GM18520 (cell line): ENCODE measurements around the gene P2RX3.

Experiments
- ATAC-seq: cut with Tn5 transposase; IDR thresholded peaks from one replicate; pipeline ENCODE4 v1.9.1; 2021; ENCODE audit not compliant: unreplicated experiment

P2RX3 gene

DNA sequence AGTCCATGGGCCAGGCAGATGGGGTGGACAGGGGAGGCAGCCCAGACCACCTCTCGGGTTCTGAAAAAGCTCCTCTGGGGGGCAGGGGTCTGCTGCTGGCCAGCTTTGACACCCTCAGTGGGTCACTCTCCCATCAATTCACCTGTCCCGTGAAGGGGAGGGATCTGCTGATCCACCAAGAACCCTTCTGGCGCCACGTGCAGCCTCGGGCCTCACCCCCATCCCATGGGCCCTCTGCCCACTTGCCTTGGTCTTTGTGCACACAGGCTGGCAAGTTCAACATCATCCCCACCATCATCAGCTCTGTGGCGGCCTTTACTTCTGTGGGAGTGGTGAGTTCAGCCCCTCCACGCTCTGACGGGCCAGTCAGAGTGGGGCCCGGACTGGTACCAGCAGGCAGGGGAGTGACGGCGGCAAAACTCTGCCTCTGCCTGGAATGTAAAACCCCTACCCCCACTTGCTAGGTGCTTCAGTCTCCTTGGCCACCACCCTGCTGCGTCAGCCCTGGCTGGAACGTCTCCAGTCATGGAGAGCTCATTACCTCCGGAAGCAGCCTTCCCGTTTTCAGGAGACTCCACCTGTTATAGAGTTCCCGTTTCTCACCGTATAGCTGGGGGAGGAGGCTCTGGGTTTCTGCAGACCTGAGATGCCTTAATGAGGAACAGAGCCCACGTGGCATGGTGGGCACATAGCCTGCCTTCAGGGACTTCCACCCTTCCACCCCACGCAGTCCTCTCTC, 30.1 kb downstream of the P2RX3 start:
- no peak for ATAC-seq

DNA sequence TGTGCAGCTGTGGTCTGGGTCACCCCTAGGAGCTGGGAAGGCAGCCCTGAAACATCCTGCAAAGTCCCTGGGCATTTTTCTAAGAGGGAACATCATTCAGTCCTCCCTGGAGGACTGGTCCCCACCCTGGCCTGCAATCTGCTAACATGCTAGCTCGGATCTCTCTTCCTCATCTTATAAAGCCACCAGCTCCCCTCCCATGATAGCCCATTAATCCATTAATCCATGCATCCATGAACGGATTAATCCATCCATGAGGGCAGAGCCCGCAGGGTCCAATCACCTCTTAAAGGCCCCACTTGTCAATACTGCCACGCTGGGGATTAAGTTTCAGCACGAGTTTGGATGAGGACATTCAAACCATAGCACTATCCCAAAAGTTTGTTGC, 30.7 kb downstream of the P2RX3 start:
- ATAC-seq, result no peak

DNA sequence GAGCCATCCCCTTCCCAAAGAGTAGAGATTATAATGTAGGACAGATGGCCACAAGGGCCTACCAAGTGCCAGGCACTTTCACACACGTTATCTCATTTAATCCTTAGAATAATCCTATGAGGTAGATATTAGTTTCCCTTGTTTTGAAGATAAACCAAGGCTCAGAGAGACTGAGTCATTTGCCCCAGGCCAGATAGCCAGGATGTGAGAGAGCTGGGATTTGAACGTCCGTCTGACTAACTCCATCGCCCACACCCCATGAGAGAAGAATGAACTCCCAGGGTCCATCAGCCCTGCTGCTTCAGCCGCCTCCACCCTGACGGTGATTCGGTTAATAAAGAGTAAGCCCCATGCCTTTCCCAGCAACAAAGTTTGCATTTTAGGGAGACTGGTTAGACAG, 32.1 kb downstream of the P2RX3 start:
- ATAC-seq, result no peak

DNA sequence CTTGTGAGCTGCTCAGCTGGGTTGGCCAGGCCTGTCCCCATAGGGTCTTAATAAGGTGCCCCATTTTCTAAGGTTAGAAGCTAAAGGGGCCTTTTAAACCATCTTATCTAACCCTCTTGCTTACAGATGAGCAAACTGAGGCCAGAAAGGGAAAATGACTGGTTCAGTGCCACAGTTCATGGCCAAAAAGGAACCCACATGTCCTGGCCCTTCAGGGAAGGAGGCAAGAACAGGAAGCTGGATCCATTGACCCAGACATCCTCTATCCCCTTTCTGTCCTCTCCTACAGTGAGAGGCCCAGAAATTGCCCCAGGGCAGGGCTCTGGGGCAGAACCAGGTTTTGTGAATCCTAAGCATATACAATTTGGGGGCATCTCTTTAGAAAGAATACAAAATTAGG, 32.8 kb downstream of the P2RX3 start:
- no peak for ATAC-seq

DNA sequence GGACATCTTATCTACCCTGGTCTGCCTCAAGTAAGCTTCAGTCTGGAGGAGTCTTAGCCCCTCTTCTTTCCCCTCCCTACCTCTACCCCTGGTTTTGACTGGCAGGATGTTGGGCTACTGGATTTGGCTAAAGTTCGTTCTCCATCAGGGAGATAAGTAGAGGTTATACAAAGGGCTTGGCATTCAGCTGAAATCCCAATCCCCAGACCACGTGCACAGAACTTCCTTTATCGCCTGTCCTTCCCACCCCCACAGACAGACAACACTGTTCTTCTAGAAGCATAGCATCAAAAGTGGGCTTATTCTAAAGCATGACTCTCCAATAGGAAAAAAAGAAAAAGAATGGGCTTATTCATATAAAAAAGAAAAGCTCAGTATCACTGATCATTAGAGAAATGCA, 35.0 kb downstream of the P2RX3 start:
- ATAC-seq, result no peak

DNA sequence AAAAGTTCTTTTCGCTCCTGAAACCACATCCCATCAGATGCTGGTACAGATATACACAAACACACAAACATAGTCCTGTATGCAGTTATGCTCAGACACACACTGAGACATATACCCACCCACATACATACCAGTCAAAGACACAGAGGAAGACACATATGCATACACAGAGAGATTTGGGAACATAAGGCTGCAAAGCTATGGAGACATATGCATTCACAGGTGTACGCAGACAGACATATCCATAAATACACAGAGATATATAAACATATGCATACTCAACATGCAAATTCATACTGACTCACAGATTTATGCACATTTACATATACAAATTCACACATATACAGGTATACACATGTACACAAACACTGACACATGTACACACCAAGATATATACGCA, 36.8 kb downstream of the P2RX3 start:
- ATAC-seq, result no peak

DNA sequence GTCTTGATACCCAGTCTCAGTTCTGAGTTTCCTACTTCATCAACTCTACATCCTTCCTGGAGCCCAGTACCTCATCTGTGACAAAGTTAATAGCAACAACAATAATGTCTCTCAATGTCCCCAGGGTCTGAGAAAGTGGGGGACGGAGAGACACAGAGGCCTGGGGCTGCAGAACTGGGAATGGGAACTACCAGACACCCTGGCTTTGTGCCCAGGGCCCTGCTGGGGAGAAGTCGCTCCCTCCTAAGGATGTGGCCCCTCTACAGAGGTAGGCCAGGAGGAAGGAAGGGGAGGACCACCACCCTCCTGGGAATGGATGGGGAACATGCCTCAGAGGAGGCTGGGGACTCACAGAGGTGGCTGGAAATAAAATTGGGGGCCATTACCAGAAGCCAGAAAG, 37.3 kb downstream of the P2RX3 start:
- ATAC-seq, result no peak

DNA sequence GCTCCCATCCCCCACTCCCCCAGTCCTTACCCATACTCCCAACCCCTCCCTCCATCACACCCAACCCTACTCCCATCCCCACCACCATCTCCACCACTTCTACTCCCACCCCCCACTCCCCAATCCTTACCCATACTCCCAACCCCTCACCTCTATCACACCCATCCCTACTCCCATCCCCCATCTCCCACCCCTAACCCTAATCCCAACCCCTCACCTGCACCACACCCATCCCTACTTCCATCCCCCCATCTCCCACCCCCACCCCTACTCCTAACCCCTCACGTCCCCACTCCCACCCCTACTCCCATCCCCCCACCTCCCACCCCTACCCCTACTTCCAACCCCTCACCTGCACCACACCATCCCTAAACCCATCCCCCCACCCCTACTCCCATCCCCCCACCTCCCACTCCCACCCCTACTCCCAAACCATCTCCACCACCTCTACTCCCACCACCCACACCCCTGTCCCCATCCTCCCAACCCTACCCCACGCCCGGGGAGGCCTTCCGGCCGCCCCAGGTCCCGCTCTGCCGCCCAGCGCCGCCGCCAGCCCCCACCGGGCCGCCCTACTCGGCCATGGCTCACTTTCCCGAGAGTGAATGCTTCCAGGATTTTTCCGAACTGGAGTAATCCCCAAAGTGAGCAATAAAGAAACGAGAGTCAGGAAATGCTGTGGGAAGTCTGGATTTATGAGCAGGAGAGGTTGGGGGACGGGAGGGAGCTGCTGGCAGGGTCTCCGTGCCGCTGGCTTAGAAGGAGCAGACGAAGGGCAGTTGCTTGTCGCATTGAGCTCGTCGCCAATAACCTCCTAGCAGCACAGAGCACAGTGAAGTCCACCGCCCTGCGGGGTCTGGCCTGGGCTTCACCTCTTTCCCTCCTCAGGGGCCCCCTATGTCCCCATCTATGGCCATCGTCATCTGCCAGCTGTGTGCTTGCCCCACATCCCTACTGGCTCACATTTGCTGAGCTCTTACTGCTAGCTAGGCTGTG, 38.2 kb downstream of the P2RX3 start:
- no peak for ATAC-seq

DNA sequence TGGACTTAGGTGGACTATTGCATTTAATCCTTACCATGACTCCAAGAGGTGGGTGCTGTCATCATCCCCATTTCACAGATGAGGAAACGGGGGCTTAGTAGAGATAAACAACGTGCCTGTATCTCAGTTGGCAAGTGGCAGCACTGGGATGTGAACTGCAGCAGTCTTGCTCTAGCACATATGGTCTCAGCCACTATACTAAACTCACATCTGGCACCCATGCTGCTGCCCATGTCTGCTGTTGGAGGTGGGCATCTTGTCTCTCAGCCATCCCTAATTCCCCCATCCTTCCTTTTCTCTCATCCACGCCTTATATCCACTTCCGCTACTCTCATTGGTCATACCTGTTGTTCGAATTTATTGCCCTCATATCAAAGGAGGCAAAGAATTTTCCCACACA, 39.0 kb downstream of the P2RX3 start:
- ATAC-seq, result no peak

DNA sequence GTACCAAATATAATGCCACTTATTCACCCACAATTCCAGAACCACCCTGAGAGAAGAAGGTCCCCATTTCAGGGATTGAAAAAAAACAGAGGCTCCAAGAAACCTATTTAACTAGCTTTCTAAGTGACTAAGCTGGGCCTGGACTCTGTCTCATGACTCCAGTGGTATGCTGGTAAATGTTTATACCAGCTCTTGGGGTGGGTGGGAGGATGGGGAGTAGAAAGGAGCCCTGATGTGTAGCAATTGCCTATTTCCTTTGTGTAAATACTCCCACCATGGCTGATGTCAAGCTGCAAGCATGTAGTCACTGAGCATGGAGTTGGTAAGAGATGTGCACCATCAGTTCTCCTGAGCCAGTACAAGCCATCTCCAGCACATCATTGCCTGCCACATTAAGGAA, 40.0 kb downstream of the P2RX3 start:
- ATAC-seq, result no peak

DNA sequence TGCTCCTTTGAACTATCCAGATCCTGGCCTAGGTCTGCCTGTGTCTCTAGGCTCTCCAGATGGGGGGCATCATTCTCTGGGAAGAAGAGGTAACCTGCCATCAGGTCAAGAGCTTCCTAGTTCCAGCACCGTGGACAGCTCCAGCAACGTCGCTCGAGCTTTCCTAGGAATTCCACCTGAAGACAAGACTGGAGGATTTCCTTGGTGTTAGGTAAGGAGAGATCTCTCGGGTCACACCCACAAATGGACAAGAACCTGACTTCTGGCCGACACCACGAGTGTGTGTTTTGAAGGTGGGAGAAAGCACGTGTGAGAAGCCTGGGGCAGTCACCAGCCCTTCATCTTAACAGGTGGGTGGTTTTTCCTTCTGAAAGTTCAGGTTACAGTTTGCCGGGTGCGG, 41.6 kb downstream of the P2RX3 start:
- no peak for ATAC-seq

DNA sequence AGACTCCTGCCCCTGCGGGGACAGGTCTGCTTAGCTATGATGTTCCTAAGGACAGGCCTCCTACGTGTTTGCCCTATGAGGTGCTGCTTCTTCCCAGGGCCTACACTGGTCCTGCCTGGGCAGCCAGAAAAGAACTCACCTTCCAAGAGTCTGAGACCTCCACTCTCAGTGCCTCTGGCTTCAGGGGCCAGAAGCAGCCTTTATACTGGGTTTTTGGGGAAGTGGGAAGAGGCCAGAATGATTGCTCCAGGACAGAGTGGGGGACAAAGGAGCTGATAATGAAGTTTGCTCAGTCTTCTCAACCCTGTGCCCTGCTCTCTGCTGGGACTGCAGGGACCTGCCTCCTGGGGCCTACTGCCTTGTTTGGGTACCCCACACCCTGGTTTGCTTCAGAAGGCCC, 42.8 kb downstream of the P2RX3 start, which contains the start of gene PRG3:
Gene PRG3 (minus strand): TSS at position 176 of the 400 bp plus-strand sequence. CDS start 442 bp downstream, outside the sequence.
- ATAC-seq, result no peak

DNA sequence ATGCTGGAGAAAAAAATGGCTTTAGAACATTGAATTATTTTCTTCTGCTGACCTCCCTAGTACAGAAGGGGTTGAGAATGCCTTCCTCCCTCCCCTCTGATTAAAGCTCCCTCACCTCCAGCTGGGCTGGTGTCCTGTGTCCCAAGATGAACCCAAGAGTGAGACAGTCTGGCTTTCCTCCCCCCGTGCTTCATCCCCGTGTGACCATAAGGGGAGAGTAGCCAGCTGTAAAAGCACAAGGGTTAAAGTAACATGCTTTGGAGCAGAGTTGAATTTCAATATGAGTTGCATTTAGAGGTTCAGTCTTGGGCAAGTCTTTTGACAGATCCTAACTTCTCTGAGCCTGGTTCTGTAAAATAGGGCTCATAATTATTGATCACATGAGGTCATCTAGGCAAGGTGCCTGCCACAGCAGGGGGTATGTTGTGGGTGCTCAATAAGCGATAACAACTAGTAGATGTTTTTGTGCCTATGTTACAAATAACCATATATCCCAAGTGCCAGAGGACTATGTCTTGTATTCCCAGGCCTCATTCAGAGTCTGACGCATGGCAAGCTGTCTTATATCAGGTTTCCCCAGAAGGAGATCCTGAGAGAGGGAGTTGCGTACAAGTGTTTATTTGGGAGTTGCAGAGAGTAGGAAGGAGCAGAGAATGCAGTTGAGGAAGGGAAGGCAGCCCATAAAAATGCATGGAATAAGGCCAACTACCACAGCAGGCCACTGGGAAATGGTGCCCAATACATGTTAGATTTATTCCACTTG, 48.2 kb downstream of the P2RX3 start:
- no peak for ATAC-seq

DNA sequence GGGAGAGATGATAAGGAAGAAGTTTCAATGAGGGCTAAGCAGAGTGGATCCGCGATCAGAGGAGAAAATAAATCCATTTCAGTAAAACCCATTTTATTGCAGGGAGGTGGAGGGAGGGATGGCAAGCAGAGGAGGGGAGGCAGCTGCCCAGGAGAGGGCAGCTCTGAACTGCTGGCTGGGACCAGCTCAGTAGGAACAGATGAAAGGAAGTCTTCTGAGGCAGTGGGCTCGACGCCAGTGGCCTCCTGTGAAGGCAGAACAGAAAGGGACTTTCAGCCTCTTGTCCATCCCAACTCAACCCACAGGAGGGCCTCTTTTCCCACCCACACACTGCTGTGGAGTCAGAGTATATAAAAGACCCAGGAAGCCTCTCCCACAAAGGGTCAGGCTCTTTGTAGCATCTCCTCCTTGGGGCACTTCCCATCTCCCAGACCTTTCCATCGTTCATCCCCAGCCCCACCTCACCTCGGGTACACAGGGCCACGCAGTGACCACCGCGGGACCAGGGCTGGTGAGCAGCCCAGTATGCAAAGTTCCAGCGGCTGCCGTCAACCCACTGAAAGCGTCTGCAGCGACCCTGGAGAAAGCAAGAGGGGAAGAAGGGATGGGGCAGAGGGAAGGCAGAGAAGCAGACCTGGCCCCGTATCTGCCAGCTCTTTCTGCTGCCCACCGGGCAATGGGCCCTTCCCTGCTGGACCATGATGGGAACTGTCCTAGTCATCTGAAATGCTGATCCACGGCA, 49.3 kb downstream of the P2RX3 start:
- no peak for ATAC-seq

DNA sequence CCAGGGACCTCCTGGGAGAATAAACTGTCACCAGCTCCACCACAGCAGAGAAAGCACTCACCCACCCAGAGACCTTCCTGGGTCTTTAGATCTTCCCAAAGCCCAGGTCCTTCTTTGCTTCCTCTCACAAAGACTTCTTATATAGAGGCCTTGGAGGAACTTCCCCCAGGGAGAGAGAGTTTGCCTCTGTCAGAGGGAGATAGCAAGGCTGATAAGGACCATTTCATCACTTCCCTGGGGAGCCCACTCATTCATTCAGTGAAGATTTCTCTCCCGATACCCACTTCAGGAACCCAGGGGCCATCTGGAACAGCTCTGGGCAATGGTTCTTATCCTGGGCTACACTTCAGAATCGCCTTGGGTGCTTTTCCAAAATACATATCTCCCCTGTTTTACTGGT, 52.4 kb downstream of the P2RX3 start, which contains the start of gene PRG2:
Gene PRG2 (minus strand): TSS at position 116 of the 400 bp plus-strand sequence. CDS start 706 bp downstream, outside the sequence.
- ATAC-seq, result no peak

DNA sequence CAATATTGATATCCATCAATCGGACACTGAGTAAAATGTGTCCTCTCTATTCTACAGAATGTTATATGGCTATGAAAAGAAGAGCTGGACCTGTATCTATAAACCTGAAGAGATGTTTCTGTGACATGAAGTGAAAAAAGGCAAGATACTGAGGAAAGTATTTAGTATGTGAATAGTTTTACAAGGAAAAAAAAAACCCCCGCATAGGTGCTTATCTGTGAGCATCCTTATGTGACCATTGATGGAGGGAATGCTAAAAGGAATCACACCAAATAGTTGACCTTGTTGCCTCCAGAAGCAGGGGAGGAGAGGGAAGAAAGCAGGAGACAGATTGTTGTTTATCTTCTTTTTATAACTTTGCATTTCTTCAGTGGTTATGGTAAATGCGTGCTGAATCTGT, 53.0 kb downstream of the P2RX3 start:
- ATAC-seq, result no peak

DNA sequence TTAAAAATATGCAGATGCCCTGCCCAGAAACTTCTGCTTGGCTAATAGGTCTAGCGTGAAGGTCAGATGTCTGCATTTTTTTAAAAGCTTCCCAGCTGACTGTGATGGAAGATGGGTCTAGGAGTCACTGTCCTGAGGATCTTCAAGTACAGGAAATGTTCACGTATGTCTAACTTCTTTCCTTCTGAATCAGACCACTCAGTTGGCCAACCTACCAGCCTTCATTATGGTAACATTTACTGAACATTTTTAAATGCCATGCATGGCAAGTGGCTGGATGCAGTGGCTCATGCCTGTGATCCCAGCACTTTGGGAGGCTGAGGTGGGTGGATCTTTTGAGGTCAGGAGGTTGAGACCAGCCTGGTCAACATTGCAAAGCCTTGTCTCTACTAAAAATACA, 53.4 kb downstream of the P2RX3 start:
- ATAC-seq, result no peak

DNA sequence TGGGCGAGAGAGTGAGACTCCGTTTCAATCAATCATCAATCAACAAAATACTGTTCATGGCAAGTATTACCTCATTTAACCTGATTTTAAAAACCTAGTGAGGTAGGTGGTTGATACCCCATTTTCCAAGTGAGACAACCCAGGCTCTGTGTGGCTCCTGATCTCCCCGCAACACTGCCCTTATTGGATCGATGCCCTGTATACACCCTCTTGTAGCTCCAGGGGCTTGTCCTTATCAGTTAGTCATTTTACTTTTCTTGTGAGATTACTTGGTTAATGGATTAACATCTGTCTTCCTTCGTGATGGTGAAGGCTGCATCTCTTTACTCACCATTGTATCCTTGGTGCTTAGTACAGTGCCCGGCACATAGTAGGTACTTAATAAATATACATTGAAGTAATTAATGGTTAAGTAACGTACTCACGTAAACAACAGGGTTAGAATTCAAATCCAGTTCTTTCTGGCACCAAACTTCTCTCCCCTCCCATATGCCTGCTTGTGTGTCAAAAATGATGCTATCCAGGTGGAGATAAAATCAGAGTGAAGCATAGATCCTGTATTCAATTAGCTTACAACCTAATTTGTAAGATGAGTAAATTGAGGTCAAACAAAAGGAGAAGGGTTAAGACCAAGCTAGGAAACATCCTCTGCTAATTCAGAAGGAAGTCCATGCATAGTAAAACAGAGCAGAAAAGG, 54.1 kb downstream of the P2RX3 start:
- no peak for ATAC-seq

DNA sequence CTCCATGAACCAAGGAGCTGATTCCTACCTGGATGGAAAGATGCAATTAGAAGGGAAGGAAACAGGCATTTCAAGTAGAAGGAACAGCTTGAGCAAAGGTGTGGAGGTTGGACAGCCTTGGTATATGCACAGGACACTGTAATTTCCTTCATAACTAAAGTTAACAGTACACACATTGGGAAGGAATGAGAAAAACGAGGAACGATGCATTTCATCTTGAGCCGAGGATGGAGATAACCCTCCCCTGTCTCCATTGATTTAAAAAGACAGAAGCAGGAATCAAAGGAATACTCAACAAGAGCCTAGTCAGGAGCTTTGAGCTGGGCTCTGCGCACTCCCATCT, 54.6 kb downstream of the P2RX3 start:
- no peak for ATAC-seq
